Spleen (tissue), 11 donors: Measurements from ENCODE around the gene METTL24. TPM values are rescaled to one million over a fixed set of nuclear protein-coding genes. Genes with fewer than 3 reads are reported as not detected.

Experiments used
- DNase-seq: peaks from one replicate; pipeline ENCODE4 v3.0.0-alpha.2; 2020
- H3K27ac ChIP-seq, 8 donors: fragments of 200-600 bp; sonication (generic) in 7 of 8; 1 replicate in 4 of 8; 2 replicates in 4 of 8; pipeline versions ENCODE4 v1.5.0 to v1.8.0; 2016 to 2021; ENCODE audit warnings: inconsistent platforms in 4 of 8, mild to moderate bottlenecking in 4 of 8, moderate library complexity in 1 of 8
- H3K27me3 ChIP-seq, 7 donors: fragments of 200-600 bp; sonication (generic) in 6 of 7; replicated peaks in 1 of 7; 1 replicate in 4 of 7; 2 replicates in 3 of 7; pipeline versions ENCODE4 v1.5.0 to v1.8.0; 2016 to 2021; ENCODE audit warnings: inconsistent platforms in 3 of 7, mild to moderate bottlenecking in 1 of 7
- H3K36me3 ChIP-seq, 6 donors: fragments of 200-600 bp; sonication (generic) in 5 of 6; 1 replicate in 4 of 6; 2 replicates in 2 of 6; pipeline versions ENCODE4 v1.5.0 to v1.8.0; 2016 to 2021; ENCODE audit warnings: inconsistent platforms in 2 of 6
- H3K4me1 ChIP-seq, 6 donors: fragments of 200-600 bp; sonication (generic) in 5 of 6; 1 replicate in 3 of 6; 2 replicates in 3 of 6; pipeline versions ENCODE4 v1.5.0 to v1.8.0; 2016 to 2021; ENCODE audit warnings: inconsistent platforms in 3 of 6
- H3K4me3 ChIP-seq, 8 donors: fragments of 200-600 bp; sonication (generic) in 7 of 8; 1 replicate in 4 of 8; 2 replicates in 4 of 8; pipeline versions ENCODE4 v1.5.0 to v1.8.0; 2016 to 2021; ENCODE audit warnings: inconsistent platforms in 4 of 8, mild to moderate bottlenecking in 4 of 8, moderate library complexity in 2 of 8
- H3K9me3 ChIP-seq, 8 donors: fragments of 200-600 bp; sonication (generic) in 7 of 8; 1 replicate in 4 of 8; 2 replicates in 4 of 8; pipeline versions ENCODE4 v1.5.0 to v1.8.0; 2016 to 2021; ENCODE audit warnings: inconsistent platforms in 4 of 8
- CTCF ChIP-seq, 11 experiments: fragments of 200-600 bp in 7 of 11; fragments of 450-650 bp in 4 of 11; sonication (generic) in 4 of 11; IDR thresholded peaks in 8 of 11; conservative IDR thresholded peaks in 3 of 11; 1 replicate in 7 of 11; 2 replicates in 4 of 11; pipeline versions ENCODE4 v1.4.0 to v1.8.0; 2016 to 2021; ENCODE audit warnings: antibody characterized with exemption in 11 of 11, inconsistent platforms in 4 of 11, mild to moderate bottlenecking in 1 of 11
- POLR2A ChIP-seq, 3 donors: fragments of 450-650 bp; IDR thresholded peaks; one replicate each; pipeline ENCODE4 v1.5.1; 2017; ENCODE audit warnings: antibody characterized with exemption in 3 of 3, mild to moderate bottlenecking in 1 of 3
- POLR2AphosphoS5 ChIP-seq, 3 donors: sonication (generic); formaldehyde crosslinking; IDR thresholded peaks; one replicate each; pipeline ENCODE4 v1.5.1; 2017; ENCODE audit warnings: antibody characterized with exemption in 3 of 3
- WGBS, 5 donors: extraction: QIAGEN DNeasy Blood & Tissue Kit in 3 of 5; methylation state at CpG; one replicate each; pipeline versions ENCODE4 v1.1.5 to v1.1.7; 2013 to 2018; 5-methylcytosine and 5-hydroxymethylcytosine counted together
- intact Hi-C: fragments of 100-400 bp; cut with DNase I; formaldehyde crosslinking; loops from one replicate; pipeline ENCODE4 v1.15.0; 2023; ENCODE audit warnings: low total_unique reads
- polyA plus RNA-seq, 3 donors: library from polyadenylated mRNA; stranded (reverse); fragments of 200-250 nt; gene quantifications; one replicate each; pipeline ENCODE4 v1.2.1, GENCODE V29; 2013
- total RNA-seq, 7 donors: library from RNA; depleted of rRNA in 3 of 7; stranded (reverse); fragments of >200 nt in 3 of 7; fragmentation: NEBNext Ultra II Directional in 4 of 7; extraction: Animal tissue kit (Norgen Biotek cat#: 25700) in 4 of 7; gene quantifications; one replicate each; pipeline versions ENCODE4 v1.1.0 to v1.2.1, GENCODE V29; 2016 to 2021
- donor health status: healthy with polysubstance abuse.
- donor health status: DM: no; HTN: no; CAD: no; lungs with moderate emphysema.
- donor health status: DM: no; HTN: no; CAD: no.
- donor health status: Bipolar disorder and iron deficiency.
- donor health status: healthy.
- donor health status: DM: no; HTN: no; CAD: no.
- donor health status: DM: yes; HTN: yes; CAD: no.

The METTL24 gene
- total and polyA plus RNA-seq, 10 donors: 0.67 to 1.2 (median 0.98) TPM; not detected in 5

DNA sequence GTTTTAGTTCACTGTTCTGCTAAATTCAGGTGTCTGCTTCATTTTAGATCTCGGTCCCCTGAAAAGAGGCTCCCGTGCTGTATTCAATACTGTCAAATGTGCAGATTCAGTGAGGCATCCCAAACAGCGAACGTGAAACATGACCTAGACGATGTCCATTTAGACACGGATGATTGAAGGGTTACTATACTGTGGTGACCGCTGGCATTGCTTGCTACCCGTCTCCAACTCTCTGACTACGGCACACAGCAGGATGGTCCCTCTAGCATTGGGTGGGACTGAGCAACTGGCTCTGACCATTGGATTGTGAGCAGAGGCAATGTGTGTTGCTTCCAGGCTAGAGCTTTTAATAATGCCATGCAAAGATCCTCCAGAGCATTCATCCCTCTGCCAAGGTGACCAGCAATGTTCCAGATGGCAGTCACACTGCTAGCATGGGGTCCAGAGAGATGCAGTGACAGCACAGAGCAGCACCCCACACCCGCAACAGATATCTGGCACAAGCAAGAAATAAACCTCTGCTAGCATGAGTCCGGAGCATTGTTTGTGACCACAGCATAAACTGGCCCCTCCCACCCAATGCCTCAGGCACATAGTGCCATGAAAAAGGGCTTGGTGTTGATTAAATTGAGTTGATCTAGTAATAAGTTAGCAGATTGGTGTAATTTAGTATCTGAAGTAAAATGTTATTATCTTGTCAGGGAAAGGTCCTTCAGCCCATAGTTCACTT, 9.0 kb downstream of the METTL24 start:
- intact Hi-C loops: no loop called here
- Histone ChIP-seq H3K4me1 (no peaks in the 10 kb centered on the region), H3K36me3 (no peaks in the 10 kb centered on the region), H3K4me3 (no peak overlapping the region), H3K27me3 (no peaks in the 10 kb centered on the region), H3K27ac (no peak overlapping the region), H3K9me3 (no peaks in the 10 kb centered on the region)
- TF ChIP-seq CTCF (IDR thresholded peaks at IDR 0.05 in 8 of 11, conservative IDR thresholded peaks at IDR 0.05 in 3 of 11): no peak
- TF ChIP-seq POLR2AphosphoS5 (IDR thresholded peaks at IDR 0.05): no peak
- TF ChIP-seq POLR2A (IDR thresholded peaks at IDR 0.05): no peak
- DNase-seq: no peak
- 90 to 96% (median 91%) methylated on average over 11 of the region's 11 CpGs for WGBS, 5 donors

- H3K4me1 ChIP-seq: no peaks in the 10 kb centered on the region
- no peaks in the 10 kb centered on the region for H3K9me3 ChIP-seq
- no peaks in the 10 kb centered on the region for H3K27me3 ChIP-seq
- whole genome bisulfite sequencing, 5 donors: 43 to 58% (median 45%) methylated on average over 4 of the region's 4 CpGs
- no peak overlapping the region for H3K27ac ChIP-seq
- H3K36me3 ChIP-seq: no peaks in the 10 kb centered on the region
- no peak overlapping the region for H3K4me3 ChIP-seq
- TF ChIP-seq POLR2A (IDR thresholded peaks at IDR 0.05) (no peak), CTCF (IDR thresholded peaks at IDR 0.05 in 8 of 11, conservative IDR thresholded peaks at IDR 0.05 in 3 of 11) (no peak), POLR2AphosphoS5 (IDR thresholded peaks at IDR 0.05) (no peak)
- no peak for DNase-seq
- intact Hi-C loops: no loop called here
Observed at GRCh38 chr6:110345025-110345424, 13.1 kb downstream of the METTL24 start.

- H3K27ac ChIP-seq: no peak overlapping the region
- 92 to 98% (median 94%) methylated on average over 3 of the region's 3 CpGs for WGBS, 5 donors
- intact Hi-C loops: no loop called here
- DNase-seq: no peak
- no peaks in the 10 kb centered on the region for H3K4me1 ChIP-seq
- no peaks in the 10 kb centered on the region for H3K9me3 ChIP-seq
- no peak overlapping the region for H3K4me3 ChIP-seq
- no peaks in the 10 kb centered on the region for H3K27me3 ChIP-seq
- no peaks in the 10 kb centered on the region for H3K36me3 ChIP-seq
- TF ChIP-seq POLR2A (IDR thresholded peaks at IDR 0.05) (no peak), POLR2AphosphoS5 (IDR thresholded peaks at IDR 0.05) (no peak), CTCF (IDR thresholded peaks at IDR 0.05 in 8 of 11, conservative IDR thresholded peaks at IDR 0.05 in 3 of 11) (no peak)
Observed at GRCh38 chr6:110342759-110343158, 15.4 kb downstream of the METTL24 start.

DNA sequence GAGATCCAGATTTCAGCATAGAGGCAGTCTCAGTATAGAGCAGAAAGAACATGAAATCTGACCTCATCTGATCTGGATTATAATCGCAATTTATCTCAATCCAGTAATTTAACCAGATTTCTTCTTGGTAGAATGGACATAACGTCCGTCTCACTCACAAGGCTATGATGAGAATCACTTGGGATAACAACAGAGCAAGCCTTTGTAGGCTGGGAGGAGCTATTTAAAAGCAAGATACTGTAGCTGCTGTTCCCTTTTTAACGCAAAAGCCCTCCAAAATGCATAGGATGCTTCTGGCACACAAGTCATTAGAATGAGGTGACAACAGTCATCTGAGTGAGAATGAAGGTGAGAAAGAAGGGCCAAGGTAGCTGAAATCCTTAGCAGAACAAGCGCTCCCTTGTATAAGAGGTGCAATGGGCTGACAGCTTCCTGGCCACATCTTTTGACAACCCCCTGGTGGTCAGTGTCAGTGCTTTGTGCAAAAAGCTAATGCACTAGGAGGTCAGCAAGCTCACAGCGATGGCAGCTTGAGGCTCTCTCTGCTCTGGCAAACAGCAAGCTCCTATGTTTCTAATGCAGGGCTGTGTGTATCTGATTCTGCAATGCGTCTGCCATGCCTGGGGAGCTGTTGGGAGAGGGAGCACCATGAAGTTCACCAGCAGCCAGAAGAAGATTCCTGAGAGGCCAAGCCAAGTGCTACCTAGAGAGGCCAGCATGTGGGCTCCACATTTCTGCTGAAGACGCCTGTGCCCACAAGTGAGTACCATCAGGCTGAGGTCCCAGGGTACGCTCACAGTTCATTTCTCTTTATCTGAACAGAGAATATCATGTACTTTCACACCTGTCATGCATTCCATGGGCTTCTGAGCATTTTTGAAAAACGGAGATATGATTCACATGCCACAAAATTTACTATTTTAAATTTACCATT, 16.2 kb downstream of the METTL24 start:
- TF ChIP-seq CTCF (IDR thresholded peaks at IDR 0.05 in 8 of 11, conservative IDR thresholded peaks at IDR 0.05 in 3 of 11) (peak in 5 of 11 experiments; percentile 6 to 30 (median 23)), POLR2A (IDR thresholded peaks at IDR 0.05) (no peak)
- H3K27ac ChIP-seq: no peak overlapping the region
- no peaks in the 10 kb centered on the region for H3K36me3 ChIP-seq
- 86 to 95% (median 89%) methylated on average over 10 of the region's 10 CpGs for WGBS, 5 donors
- no peak for DNase-seq
- intact Hi-C loops: no loop called here
- H3K9me3 ChIP-seq: no peaks in the 10 kb centered on the region
- no peak overlapping the region for H3K4me3 ChIP-seq
- no peaks in the 10 kb centered on the region for H3K27me3 ChIP-seq
- H3K4me1 ChIP-seq: no peaks in the 10 kb centered on the region
